ENCODE measurements around the gene PHLDB3. TPM values are rescaled to one million over a fixed set of nuclear protein-coding genes. Genes with fewer than 3 reads are reported as not detected.

The PHLDB3 gene
- total and polyA plus RNA-seq, 2 donors (not counting 3 experiments of a cell fraction or from before 2014, with no cell fraction given), result 5.5 to 12.0 TPM

GRCh38 chr19:43479961-43480561 is 24.5 kb downstream of the PHLDB3 start:
- Histone ChIP-seq H3K9me1 (replicated peaks; ENCODE audit: control insufficient read depth, extremely low read depth, insufficient read depth, low read length) (no peaks in the 10 kb centered on the region), H3K9ac (replicated peaks; ENCODE audit: extremely low read depth, insufficient read depth, low read length) (no peak overlapping the region), H3K27me3 (ENCODE audit: control insufficient read depth in 2 of 2, insufficient read depth in 2 of 2, low read length in 2 of 2) (no peaks in the 10 kb centered on the region), H3K4me1 (ENCODE audit: control insufficient read depth, extremely low read depth, insufficient read depth, low read length) (peaks cover 6% of the 10 kb centered on the region), H3K4me2 (ENCODE audit: insufficient read depth, low read length) (no peak overlapping the region), H3K36me3 (ENCODE audit: control insufficient read depth in 2 of 2, extremely low read depth in 1 of 2, insufficient read depth in 2 of 2, low read length in 2 of 2) (peaks cover 0 to 2% of the 10 kb centered on the region in 2 experiments), H3K4me3 (replicated peaks in 1 of 3; ENCODE audit: insufficient read depth in 1 of 3, low read depth in 1 of 3, low read length in 3 of 3) (no peak overlapping the region), H3K79me2 (ENCODE audit: control insufficient read depth, insufficient read depth, low read length) (no peaks in the 10 kb centered on the region), H3K27ac (ENCODE audit: insufficient read depth, low read depth, low read length) (no peak overlapping the region), H4K20me1 (replicated peaks; ENCODE audit: control insufficient read depth, extremely low read depth, insufficient read depth, low read length) (no peaks in the 10 kb centered on the region), H2AFZ (ENCODE audit: low read depth, low read length) (no peak overlapping the region), H3K9me3 (replicated peaks; ENCODE audit: control insufficient read depth, insufficient read depth, low read length) (no peaks in the 10 kb centered on the region)
- intact Hi-C loops (cut with micrococcal nuclease) (no loop called here), dilution Hi-C loops (cut with MboI; ENCODE audit: extremely low pct_ligation_motif_present, low sequenced_read_pairs) (no loop called here)
- TF ChIP-seq MAX (IDR thresholded peaks at IDR 0.05; ENCODE audit: insufficient read depth, insufficient read length), result no peak
- TF ChIP-seq CTCF (IDR thresholded peaks at IDR 0.05; ENCODE audit: extremely low read depth in 1 of 2, insufficient read depth in 1 of 2, low read depth in 1 of 2, low read length in 2 of 2), result no peak
- ChIA-PET CTCF (interaction anchor here (0.9 to 2.6 kb wide), 8 partner anchors 9 to 47 kb away, joined by 3 to 13 read pairs (median 3); no protein-coding TSS in a partner anchor), POLR2A (no interaction called here)
- no TSS peak for BruUV-seq (replicated peaks)
- FAIRE-seq, result no peak
- DNase-seq (ENCODE audit: low read depth, low spot score), result no peak

GRCh38 chr19:43479226-43479625 is 25.3 kb downstream of the PHLDB3 start:
- H3K9me1 ChIP-seq (replicated peaks; ENCODE audit: control insufficient read depth, extremely low read depth, insufficient read depth, low read length), result no peaks in the 10 kb centered on the region
- no TSS peak for BruUV-seq (replicated peaks)
- H3K4me2 ChIP-seq (ENCODE audit: insufficient read depth, low read length), result no peak overlapping the region
- no peaks in the 10 kb centered on the region for H3K79me2 ChIP-seq (ENCODE audit: control insufficient read depth, insufficient read depth, low read length)
- H3K9ac ChIP-seq (replicated peaks; ENCODE audit: extremely low read depth, insufficient read depth, low read length), result no peak overlapping the region
- H3K9me3 ChIP-seq (replicated peaks; ENCODE audit: control insufficient read depth, insufficient read depth, low read length), result no peaks in the 10 kb centered on the region
- FAIRE-seq (no peak), DNase-seq (ENCODE audit: low read depth, low spot score) (no peak)
- H3K27me3 ChIP-seq (ENCODE audit: control insufficient read depth in 2 of 2, insufficient read depth in 2 of 2, low read length in 2 of 2), result no peaks in the 10 kb centered on the region
- ChIA-PET CTCF (interaction anchor here (1.0 to 2.6 kb wide), 4 partner anchors 11 to 46 kb away, joined by 3 to 13 read pairs (median 3); no protein-coding TSS in a partner anchor), POLR2A (no interaction called here)
- no peak overlapping the region for H2AFZ ChIP-seq (ENCODE audit: low read depth, low read length)
- no peaks in the 10 kb centered on the region for H4K20me1 ChIP-seq (replicated peaks; ENCODE audit: control insufficient read depth, extremely low read depth, insufficient read depth, low read length)
- H3K36me3 ChIP-seq (ENCODE audit: control insufficient read depth in 2 of 2, extremely low read depth in 1 of 2, insufficient read depth in 2 of 2, low read length in 2 of 2), result peaks cover 0 to 2% of the 10 kb centered on the region in 2 experiments
- no peak overlapping the region for H3K27ac ChIP-seq (ENCODE audit: insufficient read depth, low read depth, low read length)
- TF ChIP-seq GATA2 (IDR thresholded peaks at IDR 0.05; ENCODE audit: insufficient read depth, insufficient read length, low read depth, low read length), result no peak
- no peak for TF ChIP-seq POLR2A (IDR thresholded peaks at IDR 0.05; ENCODE audit: low read depth, low read length)
- no peak for TF ChIP-seq EZH2 (IDR thresholded peaks at IDR 0.05; ENCODE audit: borderline replicate concordance, low read depth, low read length, severe bottlenecking)
- no peak for TF ChIP-seq JUN (IDR thresholded peaks at IDR 0.05; ENCODE audit: borderline replicate concordance, insufficient read depth, insufficient read length, low read depth)
- TF ChIP-seq POLR2AphosphoS5 (IDR thresholded peaks at IDR 0.05; ENCODE audit: insufficient read depth, low read depth, low read length), result no peak
- no peak for TF ChIP-seq FOS (IDR thresholded peaks at IDR 0.05; ENCODE audit: borderline replicate concordance, insufficient read depth, low read length)
- TF ChIP-seq MAX (IDR thresholded peaks at IDR 0.05; ENCODE audit: insufficient read depth, insufficient read length), result no peak
- no peak for TF ChIP-seq CTCF (IDR thresholded peaks at IDR 0.05; ENCODE audit: extremely low read depth in 1 of 2, insufficient read depth in 1 of 2, low read depth in 1 of 2, low read length in 2 of 2)
- TF ChIP-seq MYC (IDR thresholded peaks at IDR 0.05; ENCODE audit: low read depth, low read length), result no peak
- peaks cover 11% of the 10 kb centered on the region for H3K4me1 ChIP-seq (ENCODE audit: control insufficient read depth, extremely low read depth, insufficient read depth, low read length)
- H3K4me3 ChIP-seq (replicated peaks in 1 of 3; ENCODE audit: insufficient read depth in 1 of 3, low read depth in 1 of 3, low read length in 3 of 3), result no peak overlapping the region
- dilution Hi-C loops (cut with MboI; ENCODE audit: extremely low pct_ligation_motif_present, low sequenced_read_pairs), result no loop called here
- intact Hi-C loops (cut with micrococcal nuclease), result no loop called here
